ENCODE measurements around the gene ERN1.

DNA sequence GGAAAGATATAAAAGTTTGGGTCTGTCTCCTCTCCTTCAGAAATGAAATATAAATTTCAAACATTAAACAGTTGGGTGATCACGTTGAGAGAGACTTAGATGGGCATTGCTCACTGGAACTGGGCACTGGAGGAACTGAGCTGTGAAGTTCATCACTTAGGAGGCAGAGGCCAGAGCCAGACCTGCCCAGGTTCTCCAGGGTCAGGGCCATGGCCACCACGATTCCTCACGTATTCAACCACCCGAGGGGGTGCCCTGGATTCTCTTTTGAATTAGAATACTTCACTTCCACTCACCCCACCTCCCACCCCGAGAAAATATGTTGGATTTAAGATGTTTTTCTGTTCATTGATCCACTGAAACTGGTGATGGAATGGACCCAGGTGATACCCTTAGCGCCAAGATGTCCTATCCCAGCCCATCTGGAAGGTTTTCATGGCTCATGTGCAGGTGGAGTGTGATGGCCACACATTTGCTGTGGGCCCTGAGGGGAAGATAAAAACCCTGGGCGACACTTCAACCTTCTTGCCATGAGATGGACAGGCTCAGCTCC, 125.7 kb downstream of the ERN1 start:
- TF ChIP-seq, protein P1, sequence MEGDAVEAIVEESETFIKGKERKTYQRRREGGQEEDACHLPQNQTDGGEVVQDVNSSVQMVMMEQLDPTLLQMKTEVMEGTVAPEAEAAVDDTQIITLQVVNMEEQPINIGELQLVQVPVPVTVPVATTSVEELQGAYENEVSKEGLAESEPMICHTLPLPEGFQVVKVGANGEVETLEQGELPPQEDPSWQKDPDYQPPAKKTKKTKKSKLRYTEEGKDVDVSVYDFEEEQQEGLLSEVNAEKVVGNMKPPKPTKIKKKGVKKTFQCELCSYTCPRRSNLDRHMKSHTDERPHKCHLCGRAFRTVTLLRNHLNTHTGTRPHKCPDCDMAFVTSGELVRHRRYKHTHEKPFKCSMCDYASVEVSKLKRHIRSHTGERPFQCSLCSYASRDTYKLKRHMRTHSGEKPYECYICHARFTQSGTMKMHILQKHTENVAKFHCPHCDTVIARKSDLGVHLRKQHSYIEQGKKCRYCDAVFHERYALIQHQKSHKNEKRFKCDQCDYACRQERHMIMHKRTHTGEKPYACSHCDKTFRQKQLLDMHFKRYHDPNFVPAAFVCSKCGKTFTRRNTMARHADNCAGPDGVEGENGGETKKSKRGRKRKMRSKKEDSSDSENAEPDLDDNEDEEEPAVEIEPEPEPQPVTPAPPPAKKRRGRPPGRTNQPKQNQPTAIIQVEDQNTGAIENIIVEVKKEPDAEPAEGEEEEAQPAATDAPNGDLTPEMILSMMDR (IDR thresholded peaks at IDR 0.05): no peak
- no peak for TF ChIP-seq POLR2A (IDR thresholded peaks at IDR 0.05)
